Fibroblast of lung (primary cell): ENCODE measurements around the gene IMPG1. TPM values are rescaled to one million over a fixed set of nuclear protein-coding genes. Genes with fewer than 3 reads are reported as not detected.

Experiments used
- DNase-seq, 2 donors: peaks; one replicate each; pipeline versions ENCODE4 v3.0.0 to v3.0.0-alpha.2; 2010; ENCODE audit warnings: low read depth in 2 of 2
- H2AFZ ChIP-seq: 2 replicates; pipeline ENCODE4 v1.5.1; 2012; ENCODE audit warnings: low read length, control low read depth, inconsistent platforms
- H3K27ac ChIP-seq: 2 replicates; pipeline ENCODE4 v1.5.1; 2011; ENCODE audit warnings: low read length, control low read depth; ENCODE audit not compliant: insufficient read depth
- H3K27me3 ChIP-seq: 2 replicates; pipeline ENCODE4 v1.5.1; 2011; ENCODE audit warnings: mild to moderate bottlenecking, low read length; ENCODE audit not compliant: control insufficient read depth, insufficient read depth
- H3K36me3 ChIP-seq: 2 replicates; pipeline ENCODE4 v1.5.1; 2011; ENCODE audit warnings: low read length; ENCODE audit not compliant: control insufficient read depth, insufficient read depth
- H3K4me1 ChIP-seq: 2 replicates; pipeline ENCODE4 v1.5.1; 2011; ENCODE audit warnings: low read length; ENCODE audit not compliant: control insufficient read depth, insufficient read depth; ENCODE audit errors: extremely low read depth
- H3K4me2 ChIP-seq: 2 replicates; pipeline ENCODE4 v1.5.1; 2011; ENCODE audit warnings: low read length, control low read depth; ENCODE audit not compliant: insufficient read depth; ENCODE audit errors: extremely low read depth
- H3K4me3 ChIP-seq, 4 experiments: fragments of 200-600 bp in 1 of 4; sonication (generic) in 1 of 4; replicated peaks in 1 of 4; 2 replicates each; pipeline ENCODE4 v1.5.1; 2011 to 2016; ENCODE audit warnings: low read length in 4 of 4, low read depth in 3 of 4, mild to moderate bottlenecking in 3 of 4, control low read depth in 2 of 4, inconsistent platforms in 1 of 4, mixed read lengths in 1 of 4; ENCODE audit not compliant: insufficient read depth in 1 of 4; ENCODE audit errors: control extremely low read depth in 1 of 4
- H3K79me2 ChIP-seq: 2 replicates; pipeline ENCODE4 v1.5.1; 2012; ENCODE audit warnings: mild to moderate bottlenecking, low read length, inconsistent platforms; ENCODE audit not compliant: control insufficient read depth, insufficient read depth
- H3K9ac ChIP-seq: 2 replicates; pipeline ENCODE4 v1.5.1; 2011; ENCODE audit warnings: mild to moderate bottlenecking, low read length, control low read depth; ENCODE audit not compliant: insufficient read depth
- H3K9me3 ChIP-seq: 2 replicates; pipeline ENCODE4 v1.5.1; 2012; ENCODE audit warnings: low read depth, low read length; ENCODE audit not compliant: control insufficient read depth, insufficient read depth
- H4K20me1 ChIP-seq: 2 replicates; pipeline ENCODE4 v1.5.1; 2011; ENCODE audit warnings: low read length; ENCODE audit not compliant: control insufficient read depth, insufficient read depth; ENCODE audit errors: extremely low read depth
- CTCF ChIP-seq, 2 donors: IDR thresholded peaks in 1 of 2; conservative IDR thresholded peaks in 1 of 2; 1 replicate in 1 of 2; 2 replicates in 1 of 2; pipeline ENCODE4 v1.5.1; 2011 to 2012; ENCODE audit warnings: low read length in 2 of 2, control low read depth in 1 of 2, inconsistent platforms in 1 of 2, low read depth in 1 of 2, mild to moderate bottlenecking in 1 of 2
- EZH2 ChIP-seq: IDR thresholded peaks from 2 replicates; pipeline ENCODE4 v1.5.1; 2012; ENCODE audit warnings: low read length, control low read depth, mild to moderate bottlenecking; ENCODE audit errors: missing control alignments
- polyA plus RNA-seq, 2 donors: library from polyadenylated mRNA; depleted of rRNA in 1 of 2; stranded (reverse) in 1 of 2; unstranded in 1 of 2; fragments of >200 nt; gene quantifications; 2 replicates each; pipeline ENCODE4 v1.2.1, GENCODE V29; 2011 to 2012; ENCODE audit warnings: missing spikeins in 1 of 2
- total RNA-seq: library from RNA; depleted of rRNA; stranded (reverse); fragments of >200 nt; gene quantifications from 2 replicates; pipeline ENCODE4 v1.2.1, GENCODE V29; 2014

Gene IMPG1
- total and polyA plus RNA-seq, 2 donors (not counting 1 experiment from before 2014, with no cell fraction given): 0.17 TPM; not detected in 1

- H3K4me1 ChIP-seq: no peaks in the 10 kb centered on the region
- H3K27me3 ChIP-seq: no peaks in the 10 kb centered on the region
- H3K4me2 ChIP-seq: no peak overlapping the region
- DNase-seq: no peak
- no peaks in the 10 kb centered on the region for H3K79me2 ChIP-seq
- H3K36me3 ChIP-seq: no peaks in the 10 kb centered on the region
- TF ChIP-seq EZH2 (no peak), CTCF (conservative IDR thresholded peaks at IDR 0.05 in 1 of 2, IDR thresholded peaks at IDR 0.05 in 1 of 2; ENCODE audit: low read depth in 1 of 2, low read length in 2 of 2) (no peak)
- no peak overlapping the region for H3K4me3 ChIP-seq
- H3K9me3 ChIP-seq: no peaks in the 10 kb centered on the region
- no peaks in the 10 kb centered on the region for H4K20me1 ChIP-seq
- H2AFZ ChIP-seq: no peak overlapping the region
- H3K9ac ChIP-seq: no peak overlapping the region
- no peak overlapping the region for H3K27ac ChIP-seq
Measured at GRCh38 chr6:75943381-75943780, 129.1 kb downstream of the IMPG1 start.

GRCh38 chr6:75941509-75941908 lies 131.0 kb downstream of the IMPG1 start:
- Histone ChIP-seq H3K27ac (no peak overlapping the region), H4K20me1 (no peaks in the 10 kb centered on the region), H3K4me3 (no peak overlapping the region), H3K79me2 (no peaks in the 10 kb centered on the region), H3K9ac (no peak overlapping the region), H3K27me3 (no peaks in the 10 kb centered on the region), H3K36me3 (no peaks in the 10 kb centered on the region), H3K9me3 (no peaks in the 10 kb centered on the region), H3K4me2 (no peak overlapping the region), H3K4me1 (no peaks in the 10 kb centered on the region), H2AFZ (no peak overlapping the region)
- TF ChIP-seq EZH2: no peak
- no peak for TF ChIP-seq CTCF (conservative IDR thresholded peaks at IDR 0.05 in 1 of 2, IDR thresholded peaks at IDR 0.05 in 1 of 2; ENCODE audit: low read depth in 1 of 2, low read length in 2 of 2)
- DNase-seq: no peak

GRCh38 chr6:75940564-75940963 lies 131.9 kb downstream of the IMPG1 start:
- H3K27ac ChIP-seq: no peak overlapping the region
- H3K27me3 ChIP-seq: no peaks in the 10 kb centered on the region
- H3K4me1 ChIP-seq: no peaks in the 10 kb centered on the region
- no peaks in the 10 kb centered on the region for H3K36me3 ChIP-seq
- H4K20me1 ChIP-seq: no peaks in the 10 kb centered on the region
- TF ChIP-seq CTCF (conservative IDR thresholded peaks at IDR 0.05 in 1 of 2, IDR thresholded peaks at IDR 0.05 in 1 of 2; ENCODE audit: low read depth in 1 of 2, low read length in 2 of 2) (no peak), EZH2 (no peak)
- DNase-seq: no peak
- no peaks in the 10 kb centered on the region for H3K9me3 ChIP-seq
- H3K9ac ChIP-seq: no peak overlapping the region
- no peak overlapping the region for H2AFZ ChIP-seq
- H3K4me3 ChIP-seq: no peak overlapping the region
- no peaks in the 10 kb centered on the region for H3K79me2 ChIP-seq
- no peak overlapping the region for H3K4me2 ChIP-seq
